Stimulated activated CD4-positive, alpha-beta T cell treated with anti-CD3 and anti-CD28 coated beads, Interleukin-15, amount 100 ng/mL, for 1 hour (primary cell): ENCODE measurements around the gene NECAB3.

Source experiments
- DNase-seq, 2 donors: peaks; one replicate each; pipeline ENCODE4 v3.0.0-alpha.2; 2020; ENCODE audit warnings: low read depth in 1 of 2, low spot score in 1 of 2

The NECAB3 gene

DNA sequence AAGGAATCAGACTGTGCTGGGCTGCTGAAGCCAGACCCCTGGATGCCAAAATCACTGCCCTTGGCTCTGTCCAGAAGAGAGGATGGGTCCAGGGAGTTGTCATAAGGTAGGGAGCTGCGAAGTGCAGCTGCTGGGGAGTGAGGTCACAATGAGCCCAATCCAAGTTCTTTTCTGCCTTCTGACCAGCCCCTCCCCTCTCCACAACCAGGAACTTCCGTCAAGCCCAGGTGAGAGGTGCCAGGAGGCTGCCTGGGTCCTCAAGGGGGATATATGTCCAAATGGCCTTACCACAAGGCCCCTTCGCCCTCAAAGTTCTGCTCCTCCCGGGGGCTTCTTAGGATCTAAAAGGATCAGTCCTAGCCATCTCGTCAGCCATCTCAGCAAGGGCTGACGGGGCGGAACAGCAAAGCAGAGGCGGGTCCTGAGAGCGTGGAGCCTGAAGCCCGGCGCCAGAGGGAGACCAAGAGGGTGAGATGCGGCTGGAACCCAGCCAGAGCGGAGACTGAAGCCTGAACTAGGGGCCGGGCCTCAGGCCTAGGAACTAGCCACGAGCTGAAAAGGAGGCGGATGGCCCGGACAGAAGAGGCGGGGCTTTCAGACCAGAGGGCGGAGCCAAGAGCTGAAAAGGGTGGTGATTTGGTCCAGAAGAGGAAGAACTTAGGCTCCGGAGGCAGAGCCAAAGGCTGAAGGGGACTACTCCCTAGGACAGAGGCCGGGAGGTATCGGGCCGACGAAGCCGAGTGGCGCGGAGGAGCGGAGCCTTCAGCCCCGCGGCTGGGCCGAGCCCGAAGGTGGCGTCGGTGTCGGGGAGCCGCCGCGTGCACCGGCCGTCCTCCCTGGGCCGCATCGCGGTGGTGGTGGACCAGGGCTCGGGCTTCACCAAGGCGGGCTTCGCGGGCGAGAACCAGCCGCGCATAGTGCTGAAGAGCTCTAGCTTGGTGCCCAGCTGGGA is 7.7 kb downstream of the NECAB3 start, which contains the start of gene ACTL10:
Gene ACTL10 (plus strand): TSS at position 651 of the 952 bp plus-strand sequence. CDS start 555 bp downstream, outside the sequence.
- peak; percentile 50 to 71 for DNase-seq

DNA sequence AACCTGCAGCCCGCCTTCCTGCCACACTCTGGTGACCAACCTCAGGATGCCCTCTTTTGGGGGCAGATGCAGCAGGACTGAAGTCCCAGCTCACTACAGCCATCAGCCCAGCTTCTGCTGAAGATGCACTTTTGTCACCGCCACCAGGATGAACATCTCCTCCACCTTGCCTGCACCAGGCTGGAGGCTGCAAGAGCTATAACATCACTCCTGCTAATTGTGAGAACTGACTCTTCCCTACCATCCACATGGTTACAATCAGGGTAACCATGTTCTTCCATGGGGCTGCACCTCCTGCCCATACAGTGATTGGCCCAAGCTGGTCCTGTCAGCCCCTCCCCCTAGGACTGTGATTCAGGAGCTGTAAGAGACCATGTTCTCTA is 9.5 kb downstream of the NECAB3 start:
- no peak for DNase-seq

DNA sequence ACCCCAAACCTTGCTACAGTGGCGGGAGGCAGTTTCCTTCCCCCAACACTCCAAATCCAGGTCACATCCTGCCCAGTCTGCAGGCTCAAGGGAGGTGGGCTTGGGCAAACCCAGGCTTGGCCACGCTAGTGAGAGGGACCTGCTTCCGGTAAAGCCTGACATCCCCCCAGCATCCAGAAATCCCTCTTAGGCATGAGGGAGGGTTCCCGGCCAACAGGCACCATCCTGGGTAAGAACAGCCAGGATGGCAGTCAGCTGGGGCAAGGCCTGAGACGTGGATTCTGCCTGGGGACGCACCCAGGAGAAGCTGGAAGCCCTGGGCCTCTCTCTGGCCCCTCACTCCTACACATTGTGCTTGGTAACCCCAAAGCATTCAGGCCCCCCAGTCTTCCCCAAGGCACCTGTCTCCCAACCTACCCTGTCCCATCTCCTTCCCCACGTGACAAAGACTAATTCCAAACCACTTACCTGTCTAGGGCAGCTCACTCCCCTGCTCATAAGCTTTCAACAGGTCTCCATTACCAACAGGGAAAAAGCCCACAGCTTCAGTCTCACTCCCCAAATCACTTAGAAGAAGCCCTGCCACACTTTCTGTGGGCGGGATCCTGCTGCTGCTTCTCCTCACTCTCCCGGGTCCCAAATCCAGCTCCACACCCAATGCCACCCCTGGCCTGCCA is 10.0 kb downstream of the NECAB3 start:
- no peak for DNase-seq

DNA sequence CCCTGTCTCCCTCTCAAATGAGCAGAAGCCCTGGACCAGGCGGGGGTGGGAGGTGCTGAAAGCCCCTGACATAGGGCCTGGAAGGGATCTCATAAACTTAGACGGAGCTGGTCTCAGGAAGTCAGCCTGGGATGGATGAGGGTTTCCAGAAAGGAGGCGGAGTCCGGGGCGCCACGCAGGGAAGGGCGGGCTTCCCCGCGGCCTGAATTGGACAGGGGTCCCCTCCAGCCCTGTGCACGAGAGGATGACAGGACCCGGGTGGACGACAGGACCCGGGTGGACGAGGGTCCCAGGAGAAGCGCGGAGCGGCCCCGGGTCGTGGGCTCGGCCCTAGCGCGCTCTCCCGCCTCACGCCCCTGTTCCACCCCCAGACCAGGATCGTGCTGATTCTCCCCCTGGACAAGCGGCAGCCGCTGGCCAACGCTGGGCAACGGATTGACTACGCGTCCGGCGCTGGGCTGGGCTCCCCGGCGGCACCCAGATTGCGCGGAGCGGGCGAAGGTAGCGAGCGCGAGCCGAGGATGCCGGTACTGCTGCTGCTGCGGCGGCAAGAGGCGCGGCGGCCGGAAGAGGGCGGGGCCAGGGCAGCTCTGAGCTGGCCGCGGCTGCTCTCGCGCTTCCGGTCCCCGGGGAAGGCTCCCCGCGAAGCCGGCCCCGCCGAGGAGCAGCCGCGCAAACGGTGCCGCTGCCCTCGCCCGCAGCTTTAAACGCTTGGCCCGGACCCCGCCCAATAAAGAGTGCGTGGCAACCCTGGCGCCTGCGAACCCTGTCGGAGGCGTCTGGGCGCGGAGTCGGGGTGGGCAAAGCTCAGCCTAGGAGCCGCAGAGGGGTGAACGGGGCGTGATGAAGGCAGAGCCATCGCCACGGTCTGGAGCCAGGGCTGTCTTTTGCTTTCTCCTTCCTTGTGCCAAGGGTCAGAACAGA is 10.8 kb downstream of the NECAB3 start:
- peak; percentile 65 to 77 for DNase-seq

DNA sequence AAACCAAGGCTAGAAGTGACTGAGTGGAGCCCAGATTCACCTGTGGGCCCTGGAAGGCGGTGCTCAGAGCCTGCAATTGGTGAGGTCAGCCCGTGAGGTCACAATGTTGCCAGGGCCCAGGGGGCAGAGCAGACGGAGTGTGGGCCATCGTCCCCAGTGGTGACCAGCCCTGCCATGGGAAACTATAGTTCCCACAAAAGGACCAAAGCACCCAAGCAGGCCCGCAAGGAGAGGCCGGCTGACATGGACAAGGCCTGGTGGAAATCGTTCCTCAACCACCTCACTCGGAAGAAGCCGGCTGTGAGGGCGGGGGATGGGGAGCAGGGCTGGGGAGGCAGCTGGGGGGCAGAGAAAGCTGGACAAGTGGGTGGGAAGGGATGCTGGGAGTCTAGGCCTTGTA is 12.1 kb downstream of the NECAB3 start, which contains the start of gene C20orf144:
Gene C20orf144 (plus strand): TSS at position 156 of the 400 bp plus-strand sequence. CDS start 19 bp downstream, at position 175.
- DNase-seq: no peak

DNA sequence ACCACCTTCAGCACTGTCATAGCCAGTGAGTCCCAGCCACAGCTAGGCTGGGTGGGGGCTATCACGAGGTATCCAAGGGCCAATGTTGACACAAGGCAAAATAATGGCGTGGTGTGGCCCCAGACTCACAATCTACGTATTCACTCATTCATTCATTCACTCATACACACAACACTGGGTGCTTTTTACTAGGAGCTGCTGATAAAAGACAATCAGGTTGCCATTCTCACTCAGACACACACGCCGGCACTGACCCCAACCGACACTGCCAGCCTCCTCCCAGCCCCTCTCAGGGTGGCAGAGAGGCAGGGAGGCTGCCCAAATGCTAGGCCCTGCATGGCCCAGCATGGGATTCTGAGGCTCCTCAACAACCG is 13.6 kb downstream of the NECAB3 start:
- DNase-seq: no peak

DNA sequence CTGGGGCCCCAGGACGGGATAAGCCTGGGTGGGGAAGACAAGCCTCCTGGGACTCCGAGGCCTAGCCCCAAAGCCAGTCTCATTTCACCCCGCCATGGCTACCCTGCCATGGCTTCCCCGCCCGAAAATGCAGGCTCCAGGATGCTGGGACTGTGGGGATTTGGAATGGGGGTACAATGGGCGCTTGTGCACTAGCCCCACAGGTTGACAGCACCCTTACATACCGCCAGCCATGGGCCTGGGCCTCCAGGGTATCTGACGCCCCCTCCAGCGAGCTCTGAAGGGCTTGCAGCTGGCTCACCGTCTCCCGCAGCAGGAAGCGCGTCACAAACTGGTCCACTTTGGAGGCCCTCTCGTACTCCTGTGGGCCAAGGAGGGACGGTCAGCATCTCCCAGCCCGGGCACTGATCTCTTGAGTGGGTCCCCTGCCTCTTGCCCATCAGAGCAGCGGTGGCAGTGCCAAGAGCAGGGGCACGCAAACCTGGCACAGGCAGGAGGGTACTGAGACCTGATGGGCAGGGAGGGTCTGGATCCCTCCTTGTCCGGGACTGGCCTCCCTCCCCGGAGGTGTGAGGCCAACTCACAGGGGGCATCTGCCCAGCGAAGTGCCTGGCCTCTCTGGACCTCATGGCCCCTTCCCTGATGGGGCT is 14.1 kb downstream of the NECAB3 start:
- DNase-seq: no peak

DNA sequence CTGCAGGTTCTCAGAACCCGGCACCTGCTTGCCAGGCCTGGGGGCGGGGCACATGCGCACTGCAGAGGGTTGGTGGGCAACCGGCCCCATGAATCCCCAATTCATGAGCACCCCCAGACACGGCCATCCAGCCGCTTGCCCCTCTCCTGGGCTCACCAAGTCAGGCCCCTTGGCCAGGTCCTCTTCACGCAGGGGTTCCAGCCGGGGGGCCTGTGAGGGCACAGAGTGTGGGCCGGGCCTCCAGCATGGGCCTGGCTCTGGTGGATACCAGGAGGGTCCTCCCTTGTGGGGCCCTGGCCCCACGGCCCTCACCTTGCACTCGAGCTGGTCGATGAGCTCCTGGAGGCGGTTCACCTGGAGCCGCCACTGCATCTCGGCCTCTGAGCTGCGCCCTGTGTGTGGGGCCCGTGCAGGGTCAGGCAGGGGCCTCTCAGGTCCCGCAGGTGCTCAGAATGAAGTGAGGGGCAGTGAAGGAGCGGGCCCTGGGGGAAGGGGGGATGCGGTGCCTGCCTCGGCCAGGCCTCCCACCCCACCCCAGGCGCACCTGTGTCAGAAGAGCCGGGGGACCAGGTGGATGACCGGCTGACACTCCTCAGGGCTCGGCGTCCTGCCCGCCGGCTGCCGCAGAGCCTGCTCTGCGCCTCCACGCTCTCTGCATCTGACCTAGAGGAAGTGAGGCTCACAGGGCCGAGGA is 14.7 kb downstream of the NECAB3 start:
- DNase-seq: no peak

DNA sequence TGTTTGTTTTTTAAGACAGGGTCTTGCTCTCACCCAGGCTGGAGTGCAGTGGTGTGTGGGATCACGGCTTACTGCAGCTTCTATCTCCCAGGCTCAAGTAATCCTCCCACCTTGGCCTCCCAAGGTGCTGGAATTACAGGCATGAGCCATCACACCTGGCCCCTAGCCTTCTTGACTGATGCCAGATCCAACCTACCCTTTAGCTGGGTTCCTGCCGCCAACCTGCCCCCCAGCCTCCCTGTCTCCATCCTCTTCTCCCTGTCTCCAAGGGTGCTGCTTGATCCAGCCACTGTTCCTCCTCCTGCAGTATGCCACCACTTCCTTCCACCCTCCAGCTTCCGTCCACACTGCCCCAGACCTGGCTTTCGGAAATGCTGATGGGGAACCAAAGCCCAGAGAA is 15.3 kb downstream of the NECAB3 start:
- no peak for DNase-seq

DNA sequence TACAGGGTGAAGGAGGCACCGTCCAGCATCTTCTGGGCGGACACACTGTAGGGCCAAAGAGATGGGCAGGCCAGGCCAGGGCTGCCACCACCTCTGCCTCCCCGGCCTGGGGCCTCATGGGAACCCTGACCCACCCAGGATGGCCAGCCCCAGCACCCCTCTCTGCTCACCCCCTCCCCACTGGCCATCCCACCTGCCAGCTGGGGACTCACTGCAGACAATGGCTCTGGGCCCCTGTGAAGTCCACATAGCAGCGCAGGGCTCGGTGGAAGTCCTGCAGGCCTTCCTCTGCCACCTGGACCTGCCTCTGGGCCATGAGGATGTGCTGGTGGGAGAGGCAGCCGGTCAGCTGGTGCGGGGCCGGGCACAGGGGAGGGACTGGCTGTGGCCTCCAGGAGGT is 15.7 kb downstream of the NECAB3 start:
- DNase-seq: no peak

DNA sequence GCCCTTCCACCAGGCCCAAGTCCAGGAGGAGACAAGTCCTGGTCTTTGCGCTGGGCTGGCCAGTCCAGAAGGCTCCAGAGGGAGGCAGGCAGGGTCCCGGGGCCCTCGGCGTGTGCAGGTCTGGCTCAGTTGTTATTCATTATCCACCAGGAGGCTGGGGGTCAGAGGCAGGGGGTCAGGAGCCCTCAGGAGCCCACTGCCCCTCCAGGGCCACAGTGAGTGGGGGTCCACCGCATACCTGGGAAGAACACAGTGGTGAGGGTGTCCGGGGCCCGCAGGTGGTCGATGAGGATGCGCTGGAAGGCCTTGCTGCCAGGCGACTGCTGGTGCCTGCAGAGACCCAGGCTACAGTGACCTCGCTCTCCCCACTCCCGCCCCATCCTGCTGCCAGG is 16.5 kb downstream of the NECAB3 start:
- no peak for DNase-seq

DNA sequence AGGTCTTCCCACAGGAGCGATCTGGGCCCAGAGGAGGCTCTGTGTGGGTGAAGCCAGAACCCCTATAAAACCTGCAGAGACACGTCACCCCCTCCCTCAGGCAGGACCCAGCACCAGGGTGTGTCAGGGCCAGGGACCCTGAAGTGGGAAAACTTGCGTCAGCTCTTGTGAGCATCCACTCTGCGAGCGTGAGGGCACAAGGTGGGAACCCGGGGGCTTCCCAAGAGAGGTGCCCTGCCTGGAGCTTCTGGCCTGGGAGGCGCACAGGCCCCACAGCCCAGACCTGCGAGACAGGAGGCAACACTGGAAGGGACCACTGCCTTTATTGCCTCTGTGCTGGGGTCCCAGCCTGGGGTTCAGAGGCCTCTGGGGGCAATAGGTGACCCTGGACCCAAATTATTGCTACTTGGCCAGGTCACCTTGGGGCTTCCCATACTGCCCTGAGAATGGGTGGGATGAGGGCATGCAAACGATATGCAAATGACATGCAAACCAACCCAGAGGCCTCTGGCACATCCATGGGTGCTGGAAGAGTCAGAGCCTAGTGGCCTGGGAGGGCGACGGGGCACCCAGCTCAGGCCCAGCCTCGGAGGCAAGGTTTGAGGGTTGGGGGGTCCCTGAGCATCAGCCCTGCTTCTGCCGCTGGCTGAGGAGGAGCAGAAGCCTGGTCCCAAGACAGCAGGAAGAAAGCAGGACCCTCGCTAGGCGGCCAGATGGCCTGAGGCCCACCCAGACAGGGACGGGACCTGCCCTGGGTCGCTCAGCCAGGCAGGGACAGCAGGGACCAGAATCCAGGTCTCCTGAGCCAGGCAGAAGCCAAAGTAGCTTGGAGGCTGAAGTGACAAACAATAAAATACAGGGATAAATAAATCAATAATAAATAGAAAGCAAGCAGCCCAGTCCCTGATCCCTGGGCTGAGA is 17.2 kb downstream of the NECAB3 start:
- no peak for DNase-seq

DNA sequence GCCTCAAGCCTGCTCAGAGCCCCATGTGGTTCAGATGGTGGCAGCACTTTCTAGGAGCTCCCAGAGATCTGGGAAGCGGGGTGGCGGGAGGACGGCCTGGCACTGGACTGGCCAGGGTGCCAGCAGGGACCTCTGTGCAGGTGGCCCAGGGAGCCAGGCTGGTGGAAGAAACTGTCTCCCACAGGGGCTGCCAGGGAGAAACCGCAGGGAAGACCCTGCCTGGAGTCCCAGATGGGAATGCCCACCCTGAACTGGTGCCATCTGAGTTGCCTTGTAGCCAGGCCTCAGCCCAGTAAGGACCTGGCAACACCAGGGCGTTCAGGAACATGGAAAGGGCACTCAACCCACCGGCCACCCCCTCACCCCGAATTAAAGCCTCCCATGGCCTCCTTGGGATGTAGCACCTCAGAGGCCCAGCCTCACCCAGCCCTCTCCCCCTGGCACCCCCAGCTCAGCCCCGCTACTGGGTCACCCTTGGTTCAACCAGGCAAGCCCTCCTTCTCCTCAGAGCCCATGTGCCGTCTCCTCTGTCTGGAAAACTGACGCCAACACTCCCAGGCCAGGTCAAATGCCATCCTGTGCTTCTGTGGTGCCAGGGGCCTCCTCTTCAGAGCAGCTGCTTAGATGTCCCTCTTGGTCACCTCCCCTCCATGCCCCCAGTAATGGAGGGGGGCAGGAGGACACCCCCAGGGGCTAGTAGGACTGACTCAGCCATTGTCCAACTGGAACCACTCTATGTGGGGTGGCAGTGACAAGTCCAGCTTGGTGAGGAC is 18.0 kb downstream of the NECAB3 start:
- DNase-seq: no peak

DNA sequence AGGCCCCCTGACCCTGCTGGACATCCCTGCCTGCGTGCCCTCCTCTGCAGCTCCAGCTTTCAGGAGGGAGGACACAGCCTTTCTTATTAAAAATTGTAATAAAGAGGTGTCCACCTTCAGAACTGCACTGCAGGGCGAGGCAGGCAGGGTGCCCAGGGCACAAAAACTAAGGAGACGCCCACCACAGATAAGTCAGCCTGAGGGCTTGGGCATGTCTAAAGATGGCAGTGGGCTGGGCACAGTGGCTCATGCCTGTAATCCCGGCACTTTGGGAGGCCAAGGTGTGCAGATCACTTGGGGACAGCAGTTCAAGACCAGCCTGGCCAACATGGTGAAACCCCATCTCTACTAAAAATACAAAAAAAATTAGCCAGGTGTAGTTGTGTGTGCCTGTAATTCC is 19.1 kb downstream of the NECAB3 start:
- no peak for DNase-seq

DNA sequence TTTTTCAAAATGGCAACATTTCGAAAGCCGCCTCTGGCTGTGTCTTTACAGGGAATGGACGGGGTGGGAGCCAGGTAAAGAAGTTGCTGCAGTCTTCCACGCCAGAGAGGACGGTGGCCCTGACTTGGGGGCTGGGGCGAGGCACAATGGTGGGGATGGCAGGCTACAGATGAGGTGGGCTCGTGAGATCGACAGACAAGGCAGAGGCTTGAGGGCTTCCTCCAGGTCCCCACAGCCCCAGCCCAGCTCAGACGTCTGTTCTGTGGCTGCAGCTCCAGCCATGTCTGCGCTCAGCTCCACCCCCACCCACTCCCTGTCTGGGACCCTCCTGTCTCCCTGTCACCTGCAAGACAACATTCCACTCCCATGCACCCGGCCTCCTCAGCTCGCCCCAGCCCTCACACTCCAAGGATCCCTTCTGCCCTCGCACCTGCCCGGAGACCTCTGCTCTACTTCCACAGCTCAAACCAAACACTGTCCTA is 19.5 kb downstream of the NECAB3 start:
- DNase-seq: no peak

DNA sequence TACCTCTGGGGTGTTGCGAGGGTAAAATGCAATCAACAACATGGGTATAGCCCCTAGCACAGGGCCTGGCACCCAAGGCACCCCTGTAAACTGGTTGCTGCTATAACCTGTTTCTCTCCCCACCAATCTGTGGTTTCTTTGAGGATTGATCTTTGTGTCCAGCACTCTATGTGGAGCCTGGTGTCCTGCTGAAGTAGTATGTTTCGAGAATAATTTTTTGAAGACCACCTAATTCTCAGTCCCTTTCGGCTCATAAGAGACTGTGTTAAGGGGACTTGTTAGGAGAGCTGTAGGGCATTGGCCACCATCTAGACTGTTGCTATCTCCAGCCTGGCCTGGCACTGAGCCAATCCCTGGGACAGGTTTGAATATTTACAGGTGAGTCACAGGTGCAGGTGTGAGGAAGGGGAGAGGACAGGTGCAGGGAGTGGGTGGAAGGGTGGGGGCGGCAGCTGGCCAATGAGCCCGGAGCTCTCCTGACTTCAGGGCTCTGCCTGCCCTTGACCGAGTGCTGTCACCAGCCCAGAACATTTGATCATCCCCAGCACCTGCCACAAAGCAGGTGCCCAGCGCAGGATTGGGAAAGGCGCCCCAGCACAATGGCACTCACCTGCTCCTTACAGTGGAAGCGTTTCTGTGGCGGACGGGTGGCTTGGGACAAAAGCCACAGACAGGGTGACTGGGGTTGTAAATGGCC is 20.2 kb downstream of the NECAB3 start:
- no peak for DNase-seq

DNA sequence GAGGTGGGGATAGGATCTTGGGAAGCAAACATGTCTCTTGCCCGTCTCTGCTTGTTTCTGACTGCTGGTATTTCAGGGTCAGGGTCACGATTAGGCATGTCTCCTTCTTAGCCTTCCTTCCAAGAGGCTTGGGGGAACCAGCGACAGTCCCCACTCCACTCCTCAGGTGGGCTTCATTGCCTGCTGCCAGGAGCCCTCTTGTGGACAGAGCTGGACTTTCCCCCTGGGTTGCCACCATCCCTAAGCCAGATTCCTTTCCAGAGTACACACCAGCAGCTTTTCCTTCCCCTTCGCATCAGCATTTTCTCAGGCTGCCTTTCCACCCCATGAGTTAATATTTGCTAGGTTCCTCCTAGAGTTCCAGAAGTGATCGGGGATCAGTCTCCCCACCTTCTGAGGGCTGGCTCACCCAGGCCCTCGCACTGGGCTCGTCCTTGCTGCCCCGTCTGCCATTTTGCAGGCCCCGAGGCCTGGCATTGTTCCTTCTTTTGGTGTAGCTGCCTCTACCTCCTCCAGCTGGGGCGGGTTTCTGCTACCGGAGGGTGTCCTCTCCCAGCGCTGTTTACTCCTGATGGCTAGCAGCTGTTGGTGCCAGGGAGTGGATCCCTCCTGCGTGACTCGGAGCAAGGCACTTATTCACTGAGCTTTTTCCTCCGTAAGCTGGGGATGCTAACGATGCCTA is 20.9 kb downstream of the NECAB3 start:
- DNase-seq: no peak
